Esophagus muscularis mucosa (tissue), 4 donors: ENCODE results near the gene TGFBR1.

Source experiments
- CTCF ChIP-seq, 3 experiments: fragments of 200-600 bp in 2 of 3; fragments of 450-650 bp in 1 of 3; sonication (generic) in 2 of 3; IDR thresholded peaks; one replicate each; pipeline ENCODE4 v1.5.1; 2017 to 2019; ENCODE audit warnings: antibody characterized with exemption in 3 of 3, mild to moderate bottlenecking in 2 of 3, moderate library complexity in 1 of 3
- EP300 ChIP-seq: sonication (generic); formaldehyde crosslinking; IDR thresholded peaks from one replicate; pipeline ENCODE4 v1.6.1; 2017; ENCODE audit warnings: antibody characterized with exemption
- POLR2A ChIP-seq: fragments of 450-650 bp; IDR thresholded peaks from one replicate; pipeline ENCODE4 v1.6.1; 2017; ENCODE audit warnings: antibody characterized with exemption, moderate library complexity, mild to moderate bottlenecking, low read depth
- POLR2AphosphoS5 ChIP-seq, 2 donors: sonication (generic); formaldehyde crosslinking; IDR thresholded peaks; one replicate each; pipeline ENCODE4 v1.6.1; 2017; ENCODE audit warnings: antibody characterized with exemption in 2 of 2

GRCh38 chr9:99155736-99156135 is 50.8 kb downstream of the TGFBR1 start:
- TF ChIP-seq CTCF (IDR thresholded peaks at IDR 0.05): no peak
- no peak for TF ChIP-seq POLR2AphosphoS5 (IDR thresholded peaks at IDR 0.05)
- TF ChIP-seq POLR2A: no peak
- TF ChIP-seq EP300: no peak
